ENCODE data around the gene VPREB3.

VPREB3 gene

DNA sequence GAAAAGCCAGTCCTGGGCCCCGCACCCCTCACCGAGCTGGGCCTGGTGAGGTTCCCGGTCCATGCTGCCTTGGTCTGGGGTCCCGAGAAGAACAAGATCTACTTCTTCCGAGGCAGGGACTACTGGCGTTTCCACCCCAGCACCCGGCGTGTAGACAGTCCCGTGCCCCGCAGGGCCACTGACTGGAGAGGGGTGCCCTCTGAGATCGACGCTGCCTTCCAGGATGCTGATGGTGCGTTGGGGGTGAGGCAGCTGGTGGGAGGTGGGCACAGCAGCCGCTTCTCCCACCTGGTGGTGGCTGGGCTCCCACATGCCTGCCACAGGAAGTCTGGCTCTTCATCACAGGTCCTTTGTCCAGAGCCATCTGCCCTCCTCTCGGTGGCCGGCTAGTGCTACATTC, 28.0 kb upstream of the VPREB3 start:
- no peak for DNase-seq

DNA sequence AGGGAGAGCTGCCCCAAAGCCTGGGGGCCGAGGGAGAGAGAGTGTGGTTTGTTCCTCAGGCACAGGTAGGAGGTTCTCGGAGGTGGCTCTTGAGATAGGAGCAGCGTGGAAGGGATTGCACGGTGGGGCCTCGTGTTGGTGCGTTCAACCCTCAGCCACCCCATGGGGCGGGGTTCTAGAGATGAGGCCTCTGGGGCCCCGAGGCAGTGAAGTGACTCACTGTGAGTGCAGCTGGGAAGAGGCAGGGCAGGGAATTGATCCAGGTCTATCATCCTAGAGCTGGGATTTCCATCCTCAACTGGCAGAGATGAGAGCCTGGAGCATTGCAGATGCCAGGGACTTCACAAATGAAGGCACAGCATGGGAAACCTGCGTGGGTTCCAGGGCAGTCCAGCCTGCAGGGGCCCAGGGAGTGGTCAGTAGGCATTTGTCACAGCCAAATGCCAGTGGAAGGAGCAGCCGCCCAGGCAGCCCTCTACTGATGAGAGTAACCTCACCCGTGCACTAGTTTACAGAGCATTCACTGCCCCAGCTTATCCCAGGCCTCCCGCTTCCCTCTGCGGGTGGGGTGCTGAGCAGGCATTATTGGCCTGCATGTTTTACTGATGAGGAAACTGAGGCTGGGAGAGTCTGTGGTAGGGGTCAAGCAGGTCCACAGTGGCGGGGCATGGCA, 27.4 kb upstream of the VPREB3 start:
- no peak for DNase-seq

DNA sequence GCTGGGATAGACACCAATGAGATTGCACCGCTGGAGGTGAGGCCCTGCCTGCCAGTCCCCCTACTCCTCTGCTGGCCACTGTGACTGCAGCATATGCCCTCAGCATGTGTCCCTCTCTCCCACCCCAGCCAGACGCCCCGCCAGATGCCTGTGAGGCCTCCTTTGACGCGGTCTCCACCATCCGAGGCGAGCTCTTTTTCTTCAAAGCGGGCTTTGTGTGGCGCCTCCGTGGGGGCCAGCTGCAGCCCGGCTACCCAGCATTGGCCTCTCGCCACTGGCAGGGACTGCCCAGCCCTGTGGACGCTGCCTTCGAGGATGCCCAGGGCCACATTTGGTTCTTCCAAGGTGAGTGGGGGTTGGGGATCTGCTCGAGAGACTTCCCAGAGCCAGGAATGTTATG, 26.8 kb upstream of the VPREB3 start:
- no peak for DNase-seq

DNA sequence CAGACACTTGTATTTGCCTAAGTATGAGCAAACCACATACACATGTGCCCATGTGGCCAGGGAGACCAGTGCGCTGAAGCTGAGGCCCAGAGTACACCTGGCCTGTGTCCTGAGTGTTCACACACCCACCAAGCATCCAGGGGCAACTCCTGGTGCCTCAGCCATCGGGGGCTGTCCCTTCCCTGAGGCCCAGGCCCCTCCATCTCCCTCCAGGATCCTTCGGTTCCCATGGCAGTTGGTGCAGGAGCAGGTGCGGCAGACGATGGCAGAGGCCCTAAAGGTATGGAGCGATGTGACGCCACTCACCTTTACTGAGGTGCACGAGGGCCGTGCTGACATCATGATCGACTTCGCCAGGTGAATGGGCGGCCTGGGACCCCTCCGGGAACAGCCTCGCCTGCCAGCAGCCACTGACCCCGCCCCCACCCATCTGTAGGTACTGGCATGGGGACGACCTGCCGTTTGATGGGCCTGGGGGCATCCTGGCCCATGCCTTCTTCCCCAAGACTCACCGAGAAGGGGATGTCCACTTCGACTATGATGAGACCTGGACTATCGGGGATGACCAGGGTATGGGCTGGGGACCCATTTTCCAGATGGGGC, 26.0 kb upstream of the VPREB3 start:
- DNase-seq = no peak

DNA sequence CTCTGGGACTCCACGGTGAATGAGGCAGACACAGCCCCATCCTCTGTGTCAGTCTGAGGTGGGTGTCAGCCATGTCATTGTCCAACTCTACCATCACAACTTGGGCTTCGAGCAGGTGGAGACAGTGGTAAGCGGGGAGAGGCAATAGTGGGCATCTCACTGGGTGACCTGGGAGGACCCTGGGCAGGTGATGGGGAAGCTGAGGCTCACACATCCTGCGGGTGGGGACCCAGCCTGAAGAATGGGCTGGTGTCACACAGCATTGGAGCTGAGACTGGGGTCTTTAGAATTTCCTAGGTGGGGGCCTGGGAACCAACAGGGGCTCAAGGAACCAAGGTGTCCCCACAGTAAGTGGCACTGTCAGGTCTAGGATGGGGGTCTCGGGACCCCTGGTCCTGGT, 25.5 kb upstream of the VPREB3 start:
- DNase-seq = no peak

DNA sequence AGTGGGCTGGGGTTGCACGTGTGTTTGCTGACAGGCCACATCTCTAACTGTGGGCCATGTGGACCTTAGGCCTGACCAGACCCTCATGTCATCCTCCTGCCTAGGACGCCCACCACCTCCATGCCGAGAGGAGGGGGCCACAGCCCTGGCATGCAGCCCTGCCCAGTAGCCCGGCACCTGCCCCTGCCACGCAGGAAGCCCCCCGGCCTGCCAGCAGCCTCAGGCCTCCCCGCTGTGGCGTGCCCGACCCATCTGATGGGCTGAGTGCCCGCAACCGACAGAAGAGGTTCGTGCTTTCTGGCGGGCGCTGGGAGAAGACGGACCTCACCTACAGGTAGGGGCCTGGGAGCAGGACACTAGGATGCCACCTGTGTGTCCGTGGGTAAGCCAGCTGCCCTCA, 24.9 kb upstream of the VPREB3 start:
- no peak for DNase-seq

DNA sequence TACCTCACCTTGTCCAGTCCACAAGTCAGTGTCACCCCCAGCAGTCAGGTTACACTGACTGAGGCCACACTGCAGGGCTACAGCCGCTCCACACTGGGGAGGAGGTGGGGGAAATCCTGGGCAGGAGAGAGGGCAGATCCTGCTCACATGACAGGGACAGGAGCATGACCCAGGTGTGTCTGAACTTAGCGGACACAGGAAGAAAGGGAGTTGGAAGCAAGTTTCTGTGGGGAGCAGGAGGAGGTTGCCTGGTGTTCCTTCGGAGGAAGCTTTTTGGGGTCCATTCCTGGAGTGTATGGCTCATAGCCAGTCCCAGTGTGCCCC, 24.3 kb upstream of the VPREB3 start:
- no peak for DNase-seq

DNA sequence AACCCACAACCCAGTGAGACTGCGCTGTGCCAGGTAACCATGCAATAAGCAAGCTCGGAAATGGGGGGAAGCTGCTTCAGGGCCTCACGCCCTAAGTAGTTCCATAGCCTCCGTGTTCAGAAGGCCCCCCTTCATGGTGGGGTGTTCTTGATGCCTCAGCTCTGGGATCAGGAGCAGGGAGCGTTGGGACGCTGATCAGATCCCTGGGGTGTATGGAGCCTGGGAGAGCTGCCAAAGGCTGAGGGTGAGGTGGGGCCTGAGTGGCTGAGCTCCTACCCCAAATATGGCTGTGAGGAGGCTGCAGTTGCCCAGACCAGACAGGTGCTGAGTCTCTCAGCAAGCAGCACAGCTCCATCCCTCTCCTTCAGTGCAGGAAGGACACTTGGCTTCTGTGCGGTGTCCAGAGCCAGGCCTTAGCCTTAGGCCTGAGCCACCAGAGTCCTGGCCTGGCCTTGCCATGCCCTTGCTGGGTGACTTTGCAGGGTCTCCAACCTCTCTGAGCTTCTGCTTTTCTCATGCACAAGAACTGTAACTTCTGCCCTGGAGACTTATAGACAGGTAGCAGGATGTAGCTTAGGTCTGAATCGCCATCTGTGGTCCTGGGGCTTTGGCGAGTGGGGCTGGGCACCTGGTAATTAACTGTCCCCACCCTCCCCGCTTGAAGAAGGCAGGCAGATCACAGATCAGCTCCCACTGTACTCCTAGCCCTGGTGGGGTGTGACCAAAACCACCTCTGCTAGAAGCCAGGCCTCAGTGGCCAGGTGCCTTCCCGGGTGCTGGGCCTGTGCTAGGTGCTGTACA, 23.8 kb upstream of the VPREB3 start:
- no peak for DNase-seq

DNA sequence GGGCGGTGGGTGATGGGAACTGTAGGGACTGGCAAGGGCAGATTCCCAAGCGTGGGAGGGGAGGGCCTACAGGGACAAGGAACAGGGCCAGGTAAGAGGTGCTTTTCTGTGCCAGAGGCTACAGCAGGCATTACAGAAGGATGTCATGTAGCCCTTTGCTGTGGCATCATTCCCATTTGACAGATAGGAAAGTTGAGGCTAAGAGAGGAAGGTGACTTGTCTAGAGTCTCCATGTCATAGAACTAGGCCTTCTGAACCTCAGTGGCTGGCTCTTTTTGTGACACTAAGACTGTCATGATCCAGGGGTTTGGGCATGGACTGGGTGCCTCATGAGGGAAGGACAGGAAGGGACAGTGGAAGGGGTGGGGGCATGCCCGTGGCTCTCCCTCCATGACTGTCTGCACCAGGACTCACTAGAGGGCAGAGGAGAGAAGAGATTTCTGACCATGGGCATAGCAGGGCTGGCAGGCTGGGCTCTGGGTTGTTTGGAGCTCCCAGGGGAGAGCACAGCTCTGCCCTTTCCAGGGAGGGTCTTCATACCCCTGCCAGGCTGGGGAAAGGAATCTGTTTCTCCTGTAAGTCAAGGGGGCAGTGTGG, 21.7 kb upstream of the VPREB3 start:
- no peak for DNase-seq

DNA sequence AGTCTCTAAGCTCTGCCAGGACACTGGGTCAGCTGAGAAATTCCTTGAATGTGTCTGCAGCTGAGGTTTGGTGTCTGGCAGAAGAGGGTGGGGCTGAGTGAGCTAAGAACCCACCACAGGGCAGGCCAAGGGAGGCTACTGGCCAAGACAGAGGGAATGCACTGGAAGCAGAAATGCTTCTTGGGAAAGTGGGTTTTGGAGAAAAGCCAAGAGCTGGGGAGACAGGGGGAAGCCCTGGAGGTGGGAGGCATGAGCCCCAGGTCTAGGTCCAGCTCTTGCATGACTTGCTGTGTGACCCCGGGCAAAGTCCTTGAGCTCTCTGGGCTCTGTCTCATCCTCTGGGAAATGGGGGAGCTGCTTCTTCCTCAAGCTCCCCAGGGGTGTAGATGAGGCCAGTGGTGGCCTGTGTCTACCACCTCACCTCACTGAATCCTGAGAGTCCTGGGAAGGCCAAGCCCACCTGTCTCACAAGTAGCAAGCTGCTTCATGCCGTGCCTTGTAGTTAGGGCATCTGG, 20.8 kb upstream of the VPREB3 start:
- no peak for DNase-seq

DNA sequence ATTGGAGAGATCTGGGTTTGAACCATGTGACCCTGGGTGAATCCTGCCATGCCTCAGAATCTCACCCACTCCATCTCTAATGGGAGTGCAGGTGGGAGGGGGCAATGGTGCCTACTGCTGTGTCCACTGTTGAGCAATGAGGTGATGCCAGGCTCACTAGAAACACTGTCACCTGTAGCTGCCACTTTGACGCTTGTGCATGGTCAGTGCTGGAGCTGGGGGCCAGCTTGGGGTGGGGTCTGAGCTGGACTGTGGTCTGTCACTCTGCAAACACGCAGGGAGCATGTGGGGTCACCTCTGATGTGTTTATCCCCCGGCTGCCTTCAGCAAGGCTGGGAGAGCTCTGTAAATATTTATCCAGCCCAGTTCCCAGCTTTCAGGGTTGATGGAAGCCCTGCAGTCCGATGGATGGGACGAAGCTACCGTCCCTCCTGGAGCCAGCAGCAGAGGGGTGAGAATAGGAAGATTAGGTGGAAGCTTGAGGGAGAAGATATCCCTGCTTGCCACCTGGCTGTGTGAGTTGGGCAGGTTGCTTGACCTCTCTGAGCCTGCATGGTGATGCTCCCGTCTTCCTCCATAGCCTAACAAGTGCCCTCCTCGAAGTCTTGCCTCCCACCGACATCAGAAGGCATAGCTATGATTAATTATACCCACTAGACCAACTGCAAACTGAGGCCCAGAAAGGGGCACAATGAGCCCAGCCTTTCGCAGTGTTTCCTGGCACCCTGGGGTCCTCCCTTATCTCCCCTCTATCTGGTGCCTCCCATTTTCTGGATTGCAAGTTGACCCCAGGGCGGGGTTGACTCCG, 20.1 kb upstream of the VPREB3 start:
- no peak for DNase-seq

DNA sequence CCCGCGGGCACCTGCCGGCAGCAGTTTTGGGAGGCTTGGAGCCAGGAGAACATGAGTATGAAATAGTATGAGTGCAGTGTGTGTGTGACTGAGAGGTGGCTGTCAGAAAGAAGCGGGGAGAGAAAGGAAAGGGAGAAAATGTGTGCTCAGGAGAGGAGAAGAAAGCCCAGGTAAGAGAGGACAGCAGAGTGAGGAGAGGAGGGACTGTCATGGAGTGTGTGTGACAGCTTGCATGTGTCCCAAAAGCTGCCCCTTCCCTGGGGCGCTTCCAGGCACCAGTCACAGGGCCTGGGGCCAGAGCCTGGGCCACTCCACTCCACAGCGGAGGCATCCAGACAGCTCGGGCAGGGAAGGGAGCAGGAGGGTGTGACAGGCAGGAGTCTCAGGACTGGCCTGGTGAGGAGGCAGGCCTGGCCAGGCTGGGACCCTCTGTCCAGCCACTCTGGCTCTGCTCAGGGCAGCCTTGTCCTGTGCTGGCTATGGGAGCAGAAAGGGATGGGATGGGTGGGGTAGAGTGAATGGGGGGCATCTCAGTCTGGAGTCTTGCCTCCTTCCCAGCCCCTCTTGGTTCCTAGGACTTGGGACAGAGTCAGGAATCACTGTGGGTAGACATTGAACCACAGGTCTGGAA, 19.4 kb upstream of the VPREB3 start:
- no peak for DNase-seq

DNA sequence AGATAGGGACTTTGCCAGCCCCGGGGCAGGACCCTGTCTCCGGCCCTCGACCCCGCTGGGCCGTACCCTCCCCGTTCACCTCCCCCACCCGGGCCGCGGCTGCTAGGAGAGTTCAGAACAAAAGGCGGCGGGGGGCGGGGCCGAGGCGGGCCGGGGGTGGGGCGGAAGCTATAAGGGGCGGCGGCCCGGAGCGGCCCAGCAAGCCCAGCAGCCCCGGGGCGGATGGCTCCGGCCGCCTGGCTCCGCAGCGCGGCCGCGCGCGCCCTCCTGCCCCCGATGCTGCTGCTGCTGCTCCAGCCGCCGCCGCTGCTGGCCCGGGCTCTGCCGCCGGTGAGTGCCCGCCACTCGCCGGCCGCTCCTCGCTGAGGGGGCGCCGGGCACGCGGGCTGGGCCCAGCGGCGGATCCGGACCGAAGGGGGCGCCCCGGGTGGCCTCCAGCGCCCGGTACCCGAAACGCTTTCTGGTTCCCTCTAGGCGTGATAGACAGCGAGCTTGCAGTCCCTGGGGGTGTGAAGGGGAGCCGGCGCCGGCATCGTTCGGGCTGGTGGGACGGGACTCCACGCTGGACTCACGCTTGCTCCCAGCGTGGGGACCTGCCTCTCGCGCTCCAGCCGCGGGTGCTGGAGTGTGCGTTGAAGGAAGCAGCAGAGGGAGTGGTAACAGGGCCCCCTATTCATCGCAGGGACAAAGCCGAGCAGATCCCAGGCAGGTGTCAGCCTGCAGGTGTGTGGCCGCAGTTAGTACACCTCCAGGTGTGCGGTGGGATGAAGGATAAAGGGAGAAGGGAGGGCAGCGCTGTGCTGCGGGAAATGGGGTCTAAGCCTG, 18.6 kb upstream of the VPREB3 start, which contains the start of gene MMP11:
MMP11 (plus strand) TSS at position 201 of the 825 bp plus-strand sequence; CDS start at position 223, 22 bp downstream.
- peak; percentile 46 to 54 for DNase-seq

DNA sequence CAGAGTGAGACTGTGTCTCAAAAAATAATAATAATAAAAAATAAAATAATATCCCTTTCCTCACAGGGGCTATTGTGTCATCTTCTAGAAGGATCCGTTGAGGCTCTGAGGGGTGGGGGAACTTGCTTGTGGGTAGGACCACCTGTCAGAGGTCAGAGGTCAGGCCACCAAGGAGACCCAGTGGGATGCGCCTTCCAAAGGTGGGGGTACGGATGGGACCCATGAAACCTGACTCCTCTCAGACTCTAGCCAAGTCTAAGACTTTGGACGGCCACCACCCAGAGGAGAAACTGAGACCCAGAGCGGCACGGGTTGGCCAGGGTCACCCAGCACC, 18.1 kb upstream of the VPREB3 start:
- DNase-seq = no peak

DNA sequence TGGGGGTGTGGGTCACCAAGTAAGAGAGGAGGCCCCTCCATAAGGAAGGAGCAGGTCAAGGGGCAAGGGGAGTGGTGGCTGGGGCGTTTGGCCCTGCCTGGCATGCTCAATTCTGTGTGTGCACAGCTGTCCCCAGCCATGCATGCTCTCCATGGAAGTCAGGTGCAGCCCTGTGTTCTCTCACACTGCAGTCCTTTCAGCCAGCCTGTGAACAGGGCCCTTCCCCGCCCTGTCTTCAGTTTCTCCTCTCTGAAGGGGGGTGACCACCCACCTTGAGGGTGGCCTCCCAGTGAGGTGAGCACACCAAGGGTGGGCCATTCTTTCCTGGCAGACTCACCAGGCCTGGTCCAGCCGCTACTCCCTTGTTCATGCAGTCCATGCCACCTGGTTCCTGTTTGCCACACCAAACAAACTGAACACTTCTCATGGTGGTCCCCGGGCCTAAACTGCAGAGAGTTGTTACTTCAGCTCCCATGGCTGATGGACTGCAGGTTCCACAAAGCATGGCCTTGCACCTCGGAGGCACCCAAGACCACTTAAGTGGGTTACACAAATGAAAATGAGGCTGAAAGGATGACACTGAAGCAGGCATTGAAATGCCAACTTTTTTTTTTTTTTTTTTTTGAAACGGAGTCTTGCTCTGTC, 15.2 kb upstream of the VPREB3 start:
- no peak for DNase-seq

DNA sequence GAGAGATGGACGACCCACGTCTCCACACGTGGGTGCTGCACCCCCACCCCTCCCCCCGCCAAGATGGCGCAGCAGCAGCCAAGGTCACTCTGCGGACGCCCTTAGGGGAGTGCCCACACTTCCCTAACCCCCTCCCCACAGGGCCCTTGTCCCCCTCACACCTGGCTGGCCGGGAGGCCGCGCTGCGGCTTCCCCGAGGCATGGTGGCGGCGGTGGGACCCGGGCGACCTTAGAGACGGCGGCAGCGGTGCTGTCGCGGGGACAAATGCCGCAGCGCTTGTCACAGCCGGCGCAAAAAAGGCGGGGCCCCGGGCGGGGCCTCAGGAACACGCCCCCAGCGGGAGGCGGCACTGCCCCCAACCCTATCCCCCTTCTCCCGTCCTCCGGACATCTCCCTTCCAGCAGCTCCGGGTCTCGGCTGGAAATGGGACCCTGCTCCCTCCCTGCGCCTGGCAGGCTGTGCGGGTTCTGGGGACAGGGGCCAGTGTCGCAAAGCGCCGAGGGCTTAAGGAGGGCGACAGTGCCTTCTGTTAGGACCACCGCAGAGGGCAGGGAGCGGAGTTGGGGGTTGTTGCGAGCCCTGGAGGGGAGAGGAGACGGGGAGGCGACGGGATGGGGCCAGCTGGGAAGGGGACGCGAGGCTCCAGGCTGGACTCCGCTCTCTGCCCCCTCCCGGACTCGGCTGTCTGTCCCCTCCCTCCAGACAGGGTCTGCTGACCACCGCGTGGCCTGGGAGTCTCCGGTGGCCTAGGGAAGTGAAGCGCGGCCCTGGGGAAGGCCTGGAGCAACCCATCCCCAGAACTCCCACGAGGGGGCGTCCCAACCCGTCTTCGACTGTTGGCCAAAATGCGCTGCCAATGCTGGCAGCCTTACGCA, 13.7 kb upstream of the VPREB3 start, which contains the start of gene CHCHD10:
CHCHD10 (minus strand) TSS at position 300 of the 876 bp plus-strand sequence; CDS start at position 202, 98 bp downstream.
- peak; percentile 71 to 83 for DNase-seq

DNA sequence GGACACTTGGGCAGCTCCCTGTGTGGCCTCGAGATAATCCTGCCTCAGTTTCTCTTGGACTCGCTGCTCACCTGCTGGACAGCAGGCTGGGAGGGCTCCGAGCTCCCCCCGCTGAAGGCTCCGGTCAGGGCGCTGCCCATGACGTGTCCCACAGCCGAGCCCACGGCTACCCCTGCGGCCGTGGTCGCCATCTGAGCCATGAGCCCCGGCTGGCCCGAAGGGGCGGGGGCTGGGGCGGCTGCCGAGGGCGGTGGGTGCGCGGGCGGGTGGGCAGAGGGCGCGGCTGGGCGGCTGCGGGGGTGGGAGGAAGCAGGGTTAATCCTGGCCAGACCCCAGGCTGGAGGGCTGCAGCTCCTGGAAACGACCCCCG, 13.1 kb upstream of the VPREB3 start:
- no peak for DNase-seq

DNA sequence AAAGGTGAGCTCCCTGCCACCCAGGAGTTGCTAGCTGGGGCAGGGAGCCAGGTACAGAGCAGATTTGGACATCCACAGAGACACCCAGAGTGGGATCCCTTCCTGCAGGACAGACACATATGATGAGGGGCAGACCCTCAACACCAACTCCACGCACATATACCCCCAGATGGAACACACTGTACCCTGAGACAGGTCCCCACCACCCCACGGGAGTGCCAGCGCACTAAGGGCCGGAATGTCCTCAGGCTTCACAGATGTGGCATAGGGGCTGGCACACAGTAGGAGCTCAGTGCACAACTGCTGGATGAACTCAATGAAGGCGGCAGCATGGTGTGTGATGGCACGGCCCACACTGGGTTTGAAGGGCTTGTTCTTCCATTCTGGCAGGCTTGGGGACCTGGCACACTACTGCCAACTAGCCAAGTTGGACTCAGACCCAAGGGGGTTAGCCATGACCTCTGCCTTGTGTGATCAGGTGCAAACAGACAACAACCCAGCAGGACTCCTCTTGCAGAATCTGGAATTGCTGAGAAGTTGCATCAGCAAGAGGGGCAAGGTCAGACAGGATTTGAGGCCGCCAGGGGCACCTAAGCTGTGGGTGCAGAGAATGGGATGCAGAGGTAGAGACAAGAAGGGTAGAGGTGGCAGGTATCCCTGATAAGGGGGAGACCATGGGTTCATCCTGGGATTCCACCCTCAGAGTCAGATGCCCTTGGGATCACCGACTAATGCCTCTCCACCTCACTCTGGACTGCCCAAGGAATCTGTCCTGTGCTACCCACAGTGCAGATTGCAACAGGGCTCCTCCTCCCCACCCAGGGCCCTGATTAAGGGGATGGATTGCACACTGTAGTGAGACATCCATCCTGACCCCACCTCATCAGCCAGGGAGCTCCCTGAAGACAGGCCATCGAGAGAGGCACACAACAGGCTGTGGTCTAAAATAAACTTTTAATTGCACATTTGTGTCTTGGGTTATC, 11.0 kb upstream of the VPREB3 start:
- peak in 1 of 2 experiments; percentile 67 for DNase-seq
